Measurements from ENCODE around the gene ACVRL1. TPM values are rescaled to one million over a fixed set of nuclear protein-coding genes. Genes with fewer than 3 reads are reported as not detected.

ACVRL1 gene
- total RNA-seq, 1 experiment from 2014 or later, result 2.6 TPM

DNA sequence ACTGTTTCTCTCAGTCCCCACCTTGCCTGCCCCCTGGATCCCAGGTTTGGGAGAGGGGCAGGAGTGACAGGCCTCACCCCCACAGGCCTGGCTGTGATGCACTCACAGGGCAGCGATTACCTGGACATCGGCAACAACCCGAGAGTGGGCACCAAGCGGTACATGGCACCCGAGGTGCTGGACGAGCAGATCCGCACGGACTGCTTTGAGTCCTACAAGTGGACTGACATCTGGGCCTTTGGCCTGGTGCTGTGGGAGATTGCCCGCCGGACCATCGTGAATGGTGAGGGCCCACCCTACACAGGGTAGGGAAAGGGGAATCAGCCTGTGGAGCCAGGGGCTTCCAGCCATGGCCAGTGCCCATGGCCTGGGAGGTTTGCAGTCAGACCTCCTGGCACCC, 8.6 kb downstream of the ACVRL1 start:
- no peak for DNase-seq (ENCODE audit: low read depth)

DNA sequence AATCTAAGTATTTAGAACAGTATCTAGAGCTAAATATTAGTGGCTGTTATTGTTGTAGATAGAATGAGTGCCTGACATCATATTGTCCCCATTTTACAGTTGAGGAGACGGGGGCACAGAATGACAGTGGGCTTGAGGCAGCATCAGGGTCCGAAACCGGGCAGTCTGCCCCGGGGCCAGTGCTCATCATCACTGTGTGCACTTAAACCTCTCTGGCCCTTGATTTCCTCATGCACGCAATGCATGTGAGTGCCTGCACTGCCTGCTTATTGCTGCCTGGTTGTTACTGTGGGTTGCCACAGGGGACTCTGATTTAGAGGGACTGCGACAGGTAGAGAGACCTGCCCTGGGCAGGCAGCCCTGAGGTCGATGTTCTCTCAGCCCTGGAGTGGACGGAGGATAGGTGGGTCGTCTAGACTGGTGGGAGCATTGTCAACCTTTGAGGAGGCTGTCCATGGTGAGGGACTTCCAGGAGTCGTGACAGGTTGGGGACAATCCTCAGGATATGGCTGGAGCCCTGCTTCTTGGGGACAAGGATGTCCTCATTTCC, 9.8 kb downstream of the ACVRL1 start:
- DNase-seq (ENCODE audit: low read depth), result no peak

DNA sequence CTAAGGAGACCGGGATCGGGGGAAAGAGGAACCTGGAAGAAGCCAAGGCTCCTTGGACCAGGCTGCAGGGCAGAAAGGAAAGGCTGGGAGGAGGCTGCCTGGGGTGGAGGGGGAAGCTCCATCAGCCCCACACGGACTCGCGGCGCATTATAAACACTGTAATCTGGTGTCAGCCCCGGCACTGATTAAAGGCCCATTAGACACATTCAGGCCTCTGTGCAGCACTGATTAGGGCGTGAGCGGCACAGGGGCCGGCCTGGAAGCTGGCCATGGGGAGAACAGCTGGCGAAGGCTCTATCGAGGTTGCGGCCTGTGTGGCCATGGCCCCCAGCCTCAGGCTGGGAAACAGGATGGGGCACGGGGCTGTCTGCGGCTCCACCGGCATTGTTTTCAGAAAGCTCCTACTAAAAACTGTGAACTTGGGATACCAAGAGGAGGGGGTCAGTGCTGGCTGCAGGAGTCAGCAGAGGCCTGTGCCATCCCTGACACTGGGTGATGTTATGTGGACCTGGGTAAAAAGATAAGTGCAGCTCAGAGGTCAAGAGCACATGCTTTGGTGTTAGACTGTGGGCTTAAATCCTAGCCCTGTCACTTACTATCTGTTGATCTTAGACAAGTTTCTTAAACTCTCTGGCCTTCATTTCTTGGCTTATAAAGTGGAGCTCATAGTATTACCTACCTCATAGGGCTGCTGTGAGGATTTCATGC, 10.6 kb downstream of the ACVRL1 start:
- no peak for DNase-seq (ENCODE audit: low read depth)

DNA sequence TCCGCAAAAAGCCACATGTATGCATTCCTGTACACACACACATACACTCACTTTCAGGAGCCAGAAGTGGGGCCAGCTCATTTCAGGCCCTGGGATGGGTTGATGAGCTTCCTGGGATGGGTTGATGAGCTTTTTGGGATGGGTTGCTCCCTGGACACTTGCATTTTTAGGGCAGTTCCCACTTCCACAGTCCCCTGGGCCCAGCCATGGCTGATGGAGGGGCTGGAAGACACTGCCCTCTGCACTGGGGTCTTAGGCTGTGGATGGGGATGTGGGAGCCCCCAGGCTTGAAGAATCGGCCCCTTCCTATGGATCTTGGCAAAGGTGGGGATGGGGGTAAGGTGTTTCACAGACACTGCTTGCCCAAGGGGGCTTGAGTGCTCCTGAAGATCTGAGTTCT, 12.7 kb downstream of the ACVRL1 start:
- DNase-seq (ENCODE audit: low read depth), result no peak

DNA sequence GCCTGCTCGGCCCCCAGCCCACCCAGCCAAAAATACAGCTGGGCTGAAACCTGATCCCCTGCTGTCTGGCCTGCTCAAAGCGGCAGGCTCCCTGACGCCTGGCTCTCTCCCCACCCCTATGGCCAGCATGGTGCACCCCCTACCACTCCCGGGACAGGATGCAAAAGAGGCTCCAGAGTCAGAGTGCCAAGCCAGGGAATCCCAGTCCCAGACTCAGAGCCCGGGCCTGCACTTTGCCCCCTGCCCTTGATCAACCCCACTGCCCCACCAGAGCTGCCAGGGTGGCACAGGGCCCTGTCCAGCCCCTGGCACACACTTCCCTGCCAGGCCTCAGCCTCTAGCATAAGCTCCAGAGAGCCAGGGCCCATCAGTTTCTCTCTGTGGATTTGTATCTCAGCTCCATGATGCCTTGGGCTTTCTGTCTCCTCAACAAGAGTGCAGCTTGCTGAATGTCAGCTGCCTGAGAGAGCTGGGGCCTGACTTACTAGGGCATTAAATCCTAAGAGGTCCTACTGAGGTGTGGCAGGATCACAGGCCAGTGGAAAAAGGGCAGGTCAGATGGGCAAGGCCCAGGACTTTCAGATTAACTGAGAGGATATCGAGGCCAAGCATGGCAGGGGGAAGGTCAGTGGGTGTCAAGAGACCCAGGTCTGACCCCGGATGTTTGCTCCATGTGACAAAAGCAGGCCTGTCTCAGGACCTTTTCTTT, 13.9 kb downstream of the ACVRL1 start:
- no peak for DNase-seq (ENCODE audit: low read depth)

DNA sequence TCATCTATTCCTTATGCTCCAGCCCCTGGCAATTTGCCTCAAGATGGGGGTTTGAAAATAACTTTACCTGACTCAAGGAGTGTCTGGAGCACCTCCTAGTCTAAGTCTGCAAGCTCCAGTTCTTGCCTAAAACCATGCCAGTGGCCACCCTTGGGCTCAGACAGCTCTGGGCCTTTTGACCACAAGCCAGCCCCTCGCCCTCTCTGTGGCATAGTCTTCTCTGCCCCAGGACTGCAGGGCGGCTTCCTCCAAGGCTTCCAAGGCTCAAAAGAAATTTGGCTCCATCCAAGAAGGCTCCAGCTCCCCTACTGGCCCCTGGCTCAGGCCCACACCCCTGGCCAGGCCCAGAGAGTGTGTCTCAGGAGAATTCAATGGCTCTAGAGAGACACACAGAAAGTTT, 14.8 kb downstream of the ACVRL1 start:
- no peak for DNase-seq (ENCODE audit: low read depth)

DNA sequence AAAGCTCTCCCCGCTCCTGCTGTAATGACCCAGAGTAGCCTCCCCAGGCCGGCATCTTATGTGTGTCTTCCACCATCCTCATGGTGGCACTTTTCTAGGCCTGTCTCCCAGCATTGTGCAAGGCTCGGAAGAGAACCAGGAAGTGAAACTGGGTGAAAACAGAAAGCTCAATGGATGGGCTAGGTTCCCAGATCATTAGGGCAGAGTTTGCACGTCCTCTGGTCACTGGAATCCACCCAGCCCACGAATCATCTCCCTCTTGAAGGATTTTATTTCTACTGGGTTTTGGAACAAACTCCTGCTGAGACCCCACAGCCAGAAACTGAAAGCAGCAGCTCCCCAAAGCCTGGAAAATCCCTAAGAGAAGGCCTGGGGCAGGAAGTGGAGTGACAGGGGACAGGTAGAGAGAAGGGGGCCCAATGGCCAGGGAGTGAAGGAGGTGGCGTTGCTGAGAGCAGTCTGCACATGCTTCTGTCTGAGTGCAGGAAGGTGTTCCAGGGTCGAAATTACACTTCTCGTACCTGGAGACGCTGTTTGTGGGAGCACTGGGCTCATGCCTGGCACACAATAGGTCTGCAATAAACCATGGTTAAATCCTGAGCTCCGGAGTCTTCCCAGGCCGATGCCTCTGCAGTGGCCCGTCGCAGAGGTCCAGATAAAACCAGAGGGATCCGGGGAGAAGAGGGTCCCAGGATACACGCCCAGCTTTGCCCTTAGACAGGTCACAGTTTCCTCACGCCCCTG, 15.6 kb downstream of the ACVRL1 start:
- peak; percentile 71 for DNase-seq (ENCODE audit: low read depth)

DNA sequence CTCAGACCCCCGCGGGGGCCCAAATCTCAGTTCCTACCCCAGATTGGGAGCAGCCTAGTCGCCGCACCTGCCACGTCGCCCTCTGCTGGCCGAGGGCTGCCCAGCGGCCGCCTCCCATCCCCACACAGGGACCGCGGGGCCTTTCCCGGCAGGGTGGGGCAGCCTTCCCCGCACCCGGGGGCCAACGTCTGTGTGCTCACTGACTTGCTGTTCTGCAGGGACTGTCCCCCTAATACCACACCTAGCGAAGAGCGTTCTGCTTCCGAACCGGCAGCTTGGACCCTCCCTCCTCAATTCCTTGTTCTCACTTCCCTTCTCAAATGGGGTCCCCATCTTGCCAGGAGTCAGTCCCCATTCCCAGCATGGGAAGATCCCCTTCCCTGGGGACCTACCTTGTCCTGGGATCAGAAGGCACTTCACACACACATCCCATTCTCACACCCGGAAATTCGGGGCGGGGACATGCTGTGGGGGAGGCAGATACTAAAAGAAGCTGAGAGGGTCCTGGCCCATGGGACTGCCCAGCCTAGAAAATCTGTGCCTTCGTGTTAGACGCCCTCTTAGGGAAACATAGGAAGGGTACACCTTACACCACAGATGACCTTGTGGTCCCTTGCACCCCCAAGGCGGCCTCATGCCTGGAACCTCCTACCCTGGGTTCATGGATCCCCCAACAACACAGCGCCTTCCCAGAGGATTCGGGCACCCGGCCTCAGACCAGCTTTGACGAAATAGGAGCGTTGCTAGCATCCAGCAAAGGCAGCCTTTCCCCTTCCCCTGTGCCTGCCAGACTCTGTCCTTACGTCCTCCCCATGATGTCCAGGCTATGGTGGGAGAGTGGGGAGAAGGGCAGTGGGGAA, 16.4 kb downstream of the ACVRL1 start:
- peak; percentile 19 for DNase-seq (ENCODE audit: low read depth)

DNA sequence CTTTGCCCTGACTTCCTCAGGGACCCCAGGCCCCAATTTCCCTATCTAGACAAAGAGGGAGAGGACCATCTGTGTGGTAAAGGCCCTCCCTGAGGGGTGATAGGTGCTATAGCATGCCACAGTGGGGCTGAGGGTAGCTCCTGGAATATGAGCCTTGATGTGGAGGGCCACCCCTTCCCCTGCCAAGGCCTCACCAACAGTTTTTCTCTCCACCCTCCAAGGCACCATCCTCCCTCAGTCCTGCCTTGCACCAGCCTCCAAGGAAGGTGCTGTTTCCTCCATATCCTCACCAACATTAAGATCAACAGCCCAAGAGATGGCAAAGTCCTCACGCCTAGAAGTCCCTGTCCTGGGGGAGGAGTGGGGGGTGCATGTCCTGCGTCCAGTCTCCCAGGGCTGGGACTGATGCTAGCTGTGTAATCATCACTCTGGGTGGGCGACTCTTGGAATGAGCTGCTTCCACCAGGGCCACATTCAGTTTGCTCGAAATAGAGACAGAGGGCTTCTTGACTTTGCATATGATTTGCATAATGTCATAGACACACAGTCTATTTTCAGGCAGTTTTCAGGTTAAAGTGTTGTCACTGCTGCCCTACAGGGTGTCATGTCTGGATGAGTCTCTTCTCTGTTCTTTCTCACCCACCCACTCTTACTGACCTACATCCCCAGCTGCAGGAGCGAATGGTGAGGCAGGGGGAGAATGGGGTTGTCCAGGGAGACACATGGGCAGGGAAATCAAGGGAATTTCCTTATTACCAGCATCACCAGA, 17.4 kb downstream of the ACVRL1 start:
- no peak for DNase-seq (ENCODE audit: low read depth)

DNA sequence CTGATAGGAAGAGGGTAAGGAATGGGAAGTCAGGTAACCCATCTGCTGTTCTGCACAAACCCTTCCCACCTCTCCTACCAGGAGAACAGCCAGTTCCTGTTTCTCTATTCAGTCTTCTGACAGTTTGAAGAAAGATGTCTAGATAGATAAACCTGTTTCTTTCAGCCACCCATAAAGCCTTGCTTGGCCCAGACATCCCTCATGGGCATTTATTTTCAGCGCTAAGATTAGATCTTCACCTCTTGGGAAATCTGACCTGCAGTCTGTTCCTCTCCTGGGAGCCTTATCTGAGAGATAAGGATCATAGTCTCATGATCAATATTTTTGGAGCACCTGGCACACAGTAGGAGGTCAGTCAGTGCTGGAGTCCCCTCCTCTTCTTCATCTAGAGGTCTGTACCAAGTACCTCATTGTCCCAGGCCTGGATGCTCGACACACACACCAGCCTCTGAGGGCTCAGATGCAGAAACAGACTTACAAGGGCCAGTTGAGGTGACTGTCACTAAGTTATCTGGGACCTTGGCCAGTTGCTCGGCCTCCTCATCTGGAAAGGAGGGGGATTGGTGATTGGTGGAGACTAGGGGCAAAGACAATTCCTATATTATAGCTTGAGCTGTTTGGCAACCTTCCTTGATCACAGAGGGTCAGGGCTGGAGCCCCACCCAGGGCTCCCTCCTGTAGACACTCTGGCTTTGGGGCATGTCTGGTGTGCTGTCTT, 18.2 kb downstream of the ACVRL1 start:
- DNase-seq (ENCODE audit: low read depth), result no peak

DNA sequence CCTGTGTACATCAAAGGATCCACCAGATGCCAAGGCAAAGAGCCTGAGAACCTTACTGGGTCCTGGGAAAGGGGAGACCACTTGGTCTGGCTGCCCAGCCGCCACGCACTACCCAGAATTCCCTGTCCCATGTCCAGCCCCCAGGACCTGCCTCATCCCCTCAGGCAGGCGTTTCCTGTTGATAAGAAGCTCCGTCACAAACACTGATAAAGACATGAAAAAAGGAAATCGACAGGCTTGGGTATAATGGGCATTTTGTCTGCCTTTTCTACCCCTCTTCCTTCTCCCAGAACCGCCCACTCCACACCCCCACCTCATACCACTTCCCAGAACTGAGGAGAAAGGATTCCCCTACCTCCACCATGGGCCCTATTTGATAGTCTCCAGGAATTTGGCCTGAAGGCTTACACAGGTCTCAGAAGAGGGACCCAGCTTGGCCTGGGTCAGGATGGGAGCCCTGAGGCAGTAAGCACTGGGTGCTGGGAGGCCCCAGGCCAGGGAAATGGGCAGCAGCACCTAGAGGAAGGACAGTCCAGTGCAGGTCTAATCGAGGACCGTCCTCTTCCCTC, 18.8 kb downstream of the ACVRL1 start:
- DNase-seq (ENCODE audit: low read depth), result no peak

DNA sequence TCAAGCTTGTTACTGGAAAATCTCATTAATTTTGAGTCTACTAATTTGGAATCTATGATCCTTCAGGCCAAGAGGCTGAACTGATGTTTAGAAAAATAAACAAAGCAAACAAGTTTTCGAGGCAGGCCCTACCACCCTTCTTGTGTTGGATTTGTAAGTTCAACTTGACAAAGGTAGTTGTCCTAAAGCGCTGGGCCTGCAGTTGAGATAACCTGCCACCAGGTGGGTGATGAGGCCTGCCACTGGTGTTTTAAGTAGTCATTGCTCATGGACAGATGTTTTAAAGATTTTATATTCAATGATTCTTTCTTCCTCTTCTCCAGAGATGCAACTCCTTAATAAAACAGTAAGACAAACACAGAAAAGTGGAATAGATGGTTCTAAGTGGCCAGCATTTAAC, 19.4 kb downstream of the ACVRL1 start:
- no peak for DNase-seq (ENCODE audit: low read depth)

DNA sequence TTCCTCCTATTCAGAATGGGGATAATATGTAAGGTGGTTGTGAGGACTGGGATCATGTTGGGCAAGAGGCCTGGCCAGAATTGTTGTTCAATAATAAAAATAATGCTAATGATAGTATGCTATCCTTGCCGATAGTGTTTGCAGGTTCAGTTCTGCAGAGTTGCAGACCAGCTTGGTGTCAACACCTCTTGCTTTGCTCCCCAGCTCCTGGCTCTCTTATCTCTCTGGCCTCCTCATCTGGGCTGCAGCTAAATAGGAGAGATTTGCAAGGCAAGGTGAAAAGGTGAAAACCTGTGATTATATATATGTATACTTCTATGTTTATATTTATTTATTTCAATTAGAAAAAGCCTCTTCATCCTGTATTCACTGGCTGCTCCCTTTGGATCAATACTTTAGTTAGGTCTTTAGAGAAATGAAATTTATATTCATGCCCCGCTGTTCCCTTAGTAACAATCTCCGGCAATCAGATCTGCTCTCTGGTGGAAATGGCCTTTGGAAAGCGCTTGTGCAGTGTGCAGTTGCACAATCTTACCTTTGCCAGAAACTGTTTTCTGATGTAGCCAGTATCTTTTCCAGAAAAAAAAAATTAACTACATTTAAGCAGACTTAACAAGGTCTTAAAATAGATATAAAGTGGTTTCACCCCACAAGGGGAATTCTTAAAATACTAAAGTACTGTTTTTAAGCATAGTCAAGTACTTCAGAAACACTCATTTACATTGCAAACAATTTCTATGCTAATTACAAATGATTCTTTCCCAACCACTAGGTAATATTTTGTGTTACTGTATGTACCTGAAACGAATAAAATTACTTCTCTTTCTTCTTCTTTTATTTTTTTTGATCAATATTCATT, 25.1 kb downstream of the ACVRL1 start:
- no peak for DNase-seq (ENCODE audit: low read depth)

DNA sequence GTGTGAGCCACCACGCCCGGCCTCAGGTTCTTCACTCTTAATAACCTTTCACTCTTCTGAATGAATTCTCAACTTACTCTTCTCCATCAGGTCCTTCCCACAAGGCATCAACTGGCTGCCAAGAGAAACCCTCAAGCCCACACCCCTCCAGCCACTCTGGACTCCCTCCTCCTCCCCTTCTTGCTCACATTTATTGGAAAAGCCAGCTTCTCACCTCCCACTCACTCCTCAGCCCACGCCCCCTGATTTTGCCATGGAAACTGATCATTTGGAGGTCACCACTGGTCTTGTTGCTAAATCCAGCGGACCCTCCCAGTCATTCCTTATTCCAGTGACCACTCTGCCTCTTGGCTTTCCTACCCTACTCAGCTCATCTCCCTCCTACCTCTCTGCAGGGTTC, 26.8 kb downstream of the ACVRL1 start:
- DNase-seq (ENCODE audit: low read depth), result no peak

DNA sequence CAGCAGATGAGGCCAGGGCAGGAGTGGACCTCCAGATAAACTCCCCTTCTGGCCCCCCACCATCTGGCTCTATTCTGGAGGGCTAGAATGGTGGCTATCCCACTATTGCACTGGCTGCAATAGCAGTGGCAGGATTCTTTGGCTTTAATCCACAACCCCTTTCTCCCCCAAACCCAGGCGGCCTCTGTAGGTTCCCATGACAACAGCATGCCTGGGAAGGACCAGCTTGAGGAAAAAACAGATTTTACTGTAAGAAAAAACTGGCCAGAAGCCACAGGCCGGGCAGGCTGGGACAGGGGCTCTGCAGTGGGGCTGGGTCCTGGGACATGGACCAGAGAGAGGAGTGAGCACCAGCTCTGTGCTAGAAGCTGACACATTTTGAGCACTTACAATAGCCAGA, 30.6 kb downstream of the ACVRL1 start:
- DNase-seq (ENCODE audit: low read depth), result no peak

DNA sequence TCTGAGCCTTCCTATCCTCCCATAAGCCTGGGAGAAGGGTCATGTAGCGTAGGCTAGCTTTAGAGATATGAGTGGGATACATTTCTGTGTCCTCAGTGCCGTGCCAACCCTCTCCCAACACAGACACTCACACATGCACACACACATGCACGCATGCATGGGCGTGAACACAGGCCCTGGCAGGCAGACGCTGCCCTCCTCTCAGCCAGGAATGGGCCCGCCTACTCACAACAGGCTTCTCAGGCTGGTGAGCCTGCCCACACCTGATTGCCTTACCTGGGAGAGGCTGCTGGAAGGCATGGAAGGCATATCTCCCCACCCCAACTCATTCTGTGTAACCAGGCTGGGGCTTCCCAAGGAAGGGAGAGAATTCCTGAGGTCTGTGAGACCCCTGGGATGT, 31.4 kb downstream of the ACVRL1 start:
- no peak for DNase-seq (ENCODE audit: low read depth)

DNA sequence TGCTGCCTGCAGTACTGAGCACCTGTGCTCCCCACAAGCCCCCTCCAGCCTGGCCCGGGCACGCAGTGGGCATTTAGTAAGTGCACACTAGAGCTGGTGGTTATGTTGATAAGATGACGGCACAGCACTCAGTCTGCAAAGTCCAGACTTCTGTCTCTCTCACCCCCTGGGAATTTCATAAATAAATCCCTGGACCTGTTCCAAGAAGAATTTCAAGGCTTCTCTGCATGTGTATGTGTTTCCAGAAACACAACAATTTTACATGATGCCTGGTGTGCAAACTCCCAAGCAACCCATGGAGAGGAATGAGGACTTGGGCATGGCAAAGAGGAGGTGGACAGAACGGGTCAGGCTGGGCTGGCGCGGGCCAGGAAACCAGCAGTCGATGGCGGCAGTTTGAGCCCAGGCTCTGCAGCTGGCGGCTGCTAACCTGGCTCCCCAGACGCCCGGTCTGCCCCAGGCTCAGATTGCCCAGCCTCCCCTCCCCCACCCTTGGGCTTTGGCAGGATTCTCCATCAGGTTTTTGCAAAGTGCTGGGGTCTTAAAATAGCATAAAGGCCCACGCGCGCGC, 33.8 kb downstream of the ACVRL1 start:
- DNase-seq (ENCODE audit: low read depth), result no peak

DNA sequence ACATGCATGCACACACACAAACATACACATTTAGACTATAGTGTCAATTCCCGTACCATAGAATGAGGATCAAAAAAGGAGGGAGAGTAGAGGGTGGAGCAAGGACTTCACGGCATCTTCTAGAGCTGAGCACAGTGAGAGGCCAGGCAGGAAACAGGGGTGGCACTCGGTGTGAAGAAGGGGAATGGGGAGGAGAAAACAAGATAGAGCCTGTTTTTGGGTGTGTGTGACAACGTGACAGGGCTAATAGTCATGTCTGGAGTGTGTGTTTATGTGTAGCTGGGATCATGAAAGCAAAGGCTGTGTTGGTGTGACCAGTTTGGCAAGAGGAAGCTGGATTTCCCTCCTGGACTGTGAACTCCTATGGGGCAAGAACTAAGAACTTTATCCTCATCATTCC, 34.3 kb downstream of the ACVRL1 start:
- DNase-seq (ENCODE audit: low read depth), result no peak

Data from LHCN-M2 (cell line).